ENCODE data around the gene DSG2.
"Not testable (repeated sequence)": the region's sequence is repeated elsewhere in the genome, so short reads cannot be mapped to it uniquely, and the experiment has no call there.

Gene DSG2

GRCh38 chr18:31500051-31500688, 2.2 kb downstream of the DSG2 start:
- DNase-seq (ENCODE audit: low spot score) = no peak

- no peak for DNase-seq (ENCODE audit: low spot score)
These were observed 5.0 kb downstream of the DSG2 start for GRCh38 chr18:31503011-31503410.

- no peak for DNase-seq (ENCODE audit: low spot score)
These were observed 6.6 kb downstream of the DSG2 start for GRCh38 chr18:31504455-31505147.

- DNase-seq (ENCODE audit: low spot score) = no peak
These were observed 7.2 kb downstream of the DSG2 start for GRCh38 chr18:31505156-31505555.

GRCh38 chr18:31506024-31506742, 8.2 kb downstream of the DSG2 start:
- DNase-seq (ENCODE audit: low spot score) = no peak

- DNase-seq (ENCODE audit: low spot score) = not testable (repeated sequence)
These were observed 9.1 kb downstream of the DSG2 start for GRCh38 chr18:31507124-31507523.

- no peak for DNase-seq (ENCODE audit: low spot score)
These were observed 10.8 kb downstream of the DSG2 start for GRCh38 chr18:31508781-31509180.

- no peak for DNase-seq (ENCODE audit: low spot score)
These were observed 11.6 kb downstream of the DSG2 start for GRCh38 chr18:31509571-31509970.

- DNase-seq (ENCODE audit: low spot score) = no peak
These were observed 12.3 kb downstream of the DSG2 start for GRCh38 chr18:31510319-31510718.

- DNase-seq (ENCODE audit: low spot score) = no peak
These were observed 13.1 kb downstream of the DSG2 start for GRCh38 chr18:31511098-31511497.

GRCh38 chr18:31512203-31512764, 14.3 kb downstream of the DSG2 start:
- DNase-seq (ENCODE audit: low spot score) = no peak

- no peak for DNase-seq (ENCODE audit: low spot score)
These were observed 15.4 kb downstream of the DSG2 start for GRCh38 chr18:31513189-31513935.

- no peak for DNase-seq (ENCODE audit: low spot score)
These were observed 18.5 kb downstream of the DSG2 start for GRCh38 chr18:31516437-31516836.

GRCh38 chr18:31526374-31526773, 28.4 kb downstream of the DSG2 start:
- DNase-seq (ENCODE audit: low spot score) = no peak

- DNase-seq (ENCODE audit: low spot score) = no peak
These were observed 35.3 kb downstream of the DSG2 start for GRCh38 chr18:31533236-31533635.

GRCh38 chr18:31538837-31539236, 40.9 kb downstream of the DSG2 start:
- DNase-seq (ENCODE audit: low spot score) = no peak

- no peak for DNase-seq (ENCODE audit: low spot score)
These were observed 48.5 kb downstream of the DSG2 start for GRCh38 chr18:31546476-31546875.

- no peak for DNase-seq (ENCODE audit: low spot score)
These were observed 50.9 kb downstream of the DSG2 start for GRCh38 chr18:31548853-31549252.

GRCh38 chr18:31549416-31549815, 51.4 kb downstream of the DSG2 start:
- DNase-seq (ENCODE audit: low spot score) = no peak

- DNase-seq (ENCODE audit: low spot score) = no peak
These were observed 53.9 kb downstream of the DSG2 start for GRCh38 chr18:31551883-31552282.

GRCh38 chr18:31553800-31554199, 55.8 kb downstream of the DSG2 start:
- no peak for DNase-seq (ENCODE audit: low spot score)

- no peak for DNase-seq (ENCODE audit: low spot score)
These were observed 56.8 kb downstream of the DSG2 start for GRCh38 chr18:31554776-31555175.
